SU-DHL-6 (cell line): ENCODE results near the gene H2BW2.

ENCODE experiments used
- H2AFZ ChIP-seq: fragments of 200-600 bp; sonication (generic); 2 replicates; pipeline ENCODE4 v1.6.1; 2014; ENCODE audit warnings: low read depth, mild to moderate bottlenecking, moderate library complexity, mixed read lengths, antibody characterized with exemption, low read length; ENCODE audit not compliant: severe bottlenecking
- H3F3A ChIP-seq: fragments of 200-600 bp; shearing (Covaris generic); 2 replicates; pipeline ENCODE4 v1.6.0; 2016; ENCODE audit warnings: antibody characterized with exemption, mild to moderate bottlenecking; ENCODE audit not compliant: insufficient read depth
- H3K27ac ChIP-seq: fragments of 200-600 bp; sonication (generic); 2 replicates; pipeline ENCODE4 v1.5.1; 2016; ENCODE audit warnings: low read depth, mild to moderate bottlenecking, low read length, moderate library complexity, mixed read lengths
- H3K27me3 ChIP-seq: fragments of 200-600 bp; sonication (generic), shearing (Covaris generic); 2 replicates; pipeline ENCODE4 v1.6.0; 2014; ENCODE audit warnings: mild to moderate bottlenecking, low read length
- H3K36me3 ChIP-seq: fragments of 200-600 bp; sonication (generic); 2 replicates; pipeline ENCODE4 v1.6.1; 2014; ENCODE audit warnings: mild to moderate bottlenecking, low read length, mixed read lengths
- H3K4me2 ChIP-seq: fragments of 300-600, 200-600 bp; shearing (Covaris generic), sonication (generic); 2 replicates; pipeline ENCODE4 v1.6.0; 2014; ENCODE audit warnings: low read length, low read depth, mild to moderate bottlenecking; ENCODE audit not compliant: poor library complexity, severe bottlenecking
- H3K4me3 ChIP-seq: fragments of 200-600 bp; sonication (generic); 2 replicates; pipeline ENCODE4 v1.5.1; 2014; ENCODE audit warnings: antibody characterized with exemption, low read length, mild to moderate bottlenecking, mixed read lengths; ENCODE audit not compliant: insufficient read depth, poor library complexity, severe bottlenecking
- H3K79me2 ChIP-seq: fragments of 200-600 bp; sonication (generic); 2 replicates; pipeline ENCODE4 v1.6.1; 2014; ENCODE audit warnings: mild to moderate bottlenecking, low read length, moderate library complexity; ENCODE audit not compliant: insufficient read depth
- H3K9ac ChIP-seq: fragments of 200-600 bp; sonication (generic); 2 replicates; pipeline ENCODE4 v1.7.0; 2014; ENCODE audit warnings: mild to moderate bottlenecking, low read length
- H3K9me2 ChIP-seq: fragments of 200-600 bp; sonication (generic); replicated peaks from 2 replicates; pipeline ENCODE4 v1.6.1; 2014; ENCODE audit warnings: low read length; ENCODE audit not compliant: insufficient read depth
- H3K9me3 ChIP-seq: fragments of 200-600 bp; sonication (generic); 2 replicates; pipeline ENCODE4 v1.6.1; 2014; ENCODE audit warnings: low read length, mixed read lengths; ENCODE audit not compliant: insufficient read depth
- H4K20me1 ChIP-seq: fragments of 200-600 bp; sonication (generic); 2 replicates; pipeline ENCODE4 v1.6.1; 2014; ENCODE audit warnings: low read depth, mild to moderate bottlenecking, antibody characterized with exemption, low read length, moderate library complexity, mixed read lengths
- CTCF ChIP-seq: fragments of 200-600 bp; sonication (generic); IDR thresholded peaks from one replicate; pipeline ENCODE4 v1.5.1; 2017; ENCODE audit warnings: antibody characterized with exemption, mild to moderate bottlenecking, low read length, moderate library complexity; ENCODE audit not compliant: insufficient read depth, poor library complexity, severe bottlenecking
- EZH2phosphoT487 ChIP-seq: fragments of 200-600 bp; sonication (generic), shearing (Covaris generic); conservative IDR thresholded peaks from 2 replicates; pipeline ENCODE4 v1.6.1; 2018; ENCODE audit warnings: mild to moderate bottlenecking, antibody characterized with exemption, low read length, moderate library complexity, mixed read lengths

The H2BW2 gene

DNA sequence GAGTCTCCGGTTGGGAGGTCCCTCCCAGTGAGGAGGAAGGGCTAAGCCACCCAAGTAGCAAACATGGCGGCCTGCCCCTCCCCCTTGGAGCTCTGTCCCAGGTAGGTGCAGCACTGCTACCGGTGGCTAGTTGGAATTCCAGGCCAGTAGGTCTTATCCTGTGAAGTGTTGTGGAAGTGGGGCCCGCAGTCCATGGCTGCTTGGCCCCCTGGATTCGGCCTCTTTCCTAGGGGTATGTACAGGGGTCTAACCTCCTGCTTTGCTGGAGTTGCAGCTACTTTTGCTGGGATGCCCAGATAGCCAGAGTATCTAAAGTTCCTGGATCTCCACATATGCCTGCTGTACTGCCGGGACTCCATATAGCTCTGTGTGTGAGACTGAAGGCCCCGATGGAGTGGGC, 46.2 kb downstream of the H2BW2 start:
- H3K27ac ChIP-seq = no peak overlapping the region
- H3K9me3 ChIP-seq = no peaks in the 10 kb centered on the region
- no peak overlapping the region for H3K4me2 ChIP-seq
- H3K9me2 ChIP-seq = no peaks in the 10 kb centered on the region
- no peak for TF ChIP-seq EZH2phosphoT487
- TF ChIP-seq CTCF = no peak
- no peaks in the 10 kb centered on the region for H3K79me2 ChIP-seq
- H4K20me1 ChIP-seq = no peaks in the 10 kb centered on the region
- H3K27me3 ChIP-seq = no peaks in the 10 kb centered on the region
- no peak overlapping the region for H2AFZ ChIP-seq
- no peaks in the 10 kb centered on the region for H3K36me3 ChIP-seq
- H3F3A ChIP-seq = no peaks in the 10 kb centered on the region
- no peak overlapping the region for H3K9ac ChIP-seq
- no peak overlapping the region for H3K4me3 ChIP-seq
